HL-60/S4 treated with retinoic acid at 250 ng/mL for 4 days and 3 days (cell line): ENCODE data around the gene ARV1.
"Not testable (repeated sequence)": the region's sequence is repeated elsewhere in the genome, so short reads cannot be mapped to it uniquely, and the experiment has no call there.

Source experiments
- in situ Hi-C: fragments of 300-500 bp; cut with MboI; formaldehyde crosslinking; loops from 2 replicates; pipeline ENCODE4 v1.7.0; 2022; ENCODE audit warnings: low sequenced_read_pairs

The ARV1 gene

DNA sequence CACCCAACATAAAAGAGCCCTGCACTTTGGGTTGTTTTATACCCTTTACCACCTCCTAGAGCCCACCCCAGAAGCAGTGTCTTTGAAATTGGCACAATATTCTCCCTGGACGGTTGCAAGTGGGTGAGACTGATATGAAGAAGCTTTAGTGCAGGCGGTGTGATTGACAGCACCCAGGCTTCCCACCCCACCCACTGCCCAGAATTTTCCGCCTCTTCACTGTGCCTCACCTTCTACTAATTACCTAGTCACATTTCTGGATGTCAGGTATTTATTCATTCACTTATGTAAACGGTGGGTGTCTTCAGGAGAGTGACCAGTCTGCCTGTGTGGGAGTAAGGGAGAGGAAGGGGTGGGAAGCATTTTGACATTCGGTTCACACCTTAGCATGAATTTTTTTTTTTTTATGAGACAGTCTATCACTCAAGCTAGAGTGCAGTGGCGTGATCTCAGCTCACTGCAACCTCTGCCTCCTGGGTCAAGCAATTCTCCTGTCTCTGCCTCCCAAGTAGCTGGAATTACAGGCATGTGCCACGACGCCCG, 62.9 kb downstream of the ARV1 start:
- in situ Hi-C loops = no loop called here

GRCh38 chr1:231044588-231044987, 65.7 kb downstream of the ARV1 start:
- in situ Hi-C loops = no loop called here

- in situ Hi-C loops = no loop called here
These were observed 66.4 kb downstream of the ARV1 start for GRCh38 chr1:231045286-231045685.

DNA sequence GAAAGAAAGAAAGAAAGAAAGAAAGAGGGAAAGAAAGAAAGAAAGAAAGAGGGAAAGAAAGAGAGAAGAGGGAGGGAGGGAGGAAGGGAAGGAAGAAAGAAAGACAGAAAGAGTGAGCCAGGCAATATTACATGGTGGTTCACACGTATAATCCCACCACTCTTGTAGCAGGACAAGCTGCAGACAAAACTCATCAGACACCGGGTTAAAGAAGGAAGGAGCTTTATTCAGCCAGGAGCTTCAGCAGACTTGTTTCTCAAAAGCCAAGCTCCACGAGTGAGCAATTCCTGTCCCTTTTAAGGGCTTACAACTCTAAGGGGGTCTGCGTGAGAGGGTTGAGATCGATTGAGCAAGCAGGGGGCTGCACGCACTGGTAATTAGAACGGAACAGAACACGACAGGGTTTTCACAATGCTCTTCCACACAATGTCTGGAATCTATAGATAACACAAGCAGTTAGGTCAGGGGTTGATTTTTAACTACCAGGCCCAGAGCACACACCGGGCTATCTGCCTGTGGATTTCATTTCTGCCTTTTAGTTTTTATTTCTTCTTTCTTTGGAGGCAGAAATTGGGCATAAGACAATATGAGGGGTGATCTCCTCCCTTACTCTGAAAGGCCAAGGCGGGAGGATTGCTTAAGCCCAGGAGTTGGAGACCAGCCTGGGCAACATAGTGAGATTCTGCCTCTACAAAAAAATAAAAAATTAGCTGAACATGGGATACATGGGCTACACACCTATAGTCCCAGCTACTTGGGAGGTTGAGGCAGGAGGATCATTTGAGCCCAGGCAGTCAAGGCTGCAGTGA, 67.2 kb downstream of the ARV1 start:
- in situ Hi-C loops = not testable (repeated sequence)

DNA sequence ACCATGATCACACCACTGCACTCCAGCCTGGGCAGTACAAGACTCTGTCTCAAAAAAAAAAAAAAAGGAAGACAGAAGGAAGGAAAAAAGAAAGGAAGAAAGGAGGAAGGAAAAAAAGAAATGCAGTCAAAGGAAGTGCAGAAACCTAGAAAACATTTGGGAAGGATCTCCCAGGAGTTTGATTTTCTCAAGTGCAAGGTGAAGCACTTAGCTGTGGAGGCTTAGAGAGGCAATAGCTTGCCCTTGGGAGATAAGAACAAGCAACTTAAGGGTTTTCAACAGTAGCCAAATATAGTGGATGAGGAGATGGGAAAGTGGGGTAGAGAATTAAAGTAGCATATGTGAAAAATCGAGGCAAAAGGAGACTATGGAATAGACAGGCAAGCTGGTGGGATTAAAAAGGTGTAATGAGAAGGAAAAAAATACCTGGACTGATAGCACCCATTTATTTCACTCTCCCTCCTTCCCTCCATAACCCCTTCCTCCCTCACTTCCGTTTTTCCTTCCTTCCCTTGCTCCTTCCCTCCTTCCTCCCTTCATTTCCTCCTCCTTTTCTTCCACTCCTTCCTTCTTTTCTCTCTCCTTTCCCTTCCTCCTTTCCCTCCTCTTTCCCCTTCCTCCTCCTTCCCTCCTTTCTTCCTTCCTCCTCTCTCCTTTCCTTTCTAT, 68.0 kb downstream of the ARV1 start:
- in situ Hi-C loops = no loop called here

GRCh38 chr1:231047529-231047928, 68.6 kb downstream of the ARV1 start:
- in situ Hi-C loops = not testable (repeated sequence)

GRCh38 chr1:231048419-231048818, 69.5 kb downstream of the ARV1 start:
- in situ Hi-C loops = not testable (repeated sequence)

- in situ Hi-C loops = no loop called here
These were observed 70.5 kb downstream of the ARV1 start for GRCh38 chr1:231049121-231049979.
